ENCODE results near the gene TNRC18.
"Not testable (repeated sequence)": the region's sequence is repeated elsewhere in the genome, so short reads cannot be mapped to it uniquely, and the experiment has no call there.

The TNRC18 gene, protein sequence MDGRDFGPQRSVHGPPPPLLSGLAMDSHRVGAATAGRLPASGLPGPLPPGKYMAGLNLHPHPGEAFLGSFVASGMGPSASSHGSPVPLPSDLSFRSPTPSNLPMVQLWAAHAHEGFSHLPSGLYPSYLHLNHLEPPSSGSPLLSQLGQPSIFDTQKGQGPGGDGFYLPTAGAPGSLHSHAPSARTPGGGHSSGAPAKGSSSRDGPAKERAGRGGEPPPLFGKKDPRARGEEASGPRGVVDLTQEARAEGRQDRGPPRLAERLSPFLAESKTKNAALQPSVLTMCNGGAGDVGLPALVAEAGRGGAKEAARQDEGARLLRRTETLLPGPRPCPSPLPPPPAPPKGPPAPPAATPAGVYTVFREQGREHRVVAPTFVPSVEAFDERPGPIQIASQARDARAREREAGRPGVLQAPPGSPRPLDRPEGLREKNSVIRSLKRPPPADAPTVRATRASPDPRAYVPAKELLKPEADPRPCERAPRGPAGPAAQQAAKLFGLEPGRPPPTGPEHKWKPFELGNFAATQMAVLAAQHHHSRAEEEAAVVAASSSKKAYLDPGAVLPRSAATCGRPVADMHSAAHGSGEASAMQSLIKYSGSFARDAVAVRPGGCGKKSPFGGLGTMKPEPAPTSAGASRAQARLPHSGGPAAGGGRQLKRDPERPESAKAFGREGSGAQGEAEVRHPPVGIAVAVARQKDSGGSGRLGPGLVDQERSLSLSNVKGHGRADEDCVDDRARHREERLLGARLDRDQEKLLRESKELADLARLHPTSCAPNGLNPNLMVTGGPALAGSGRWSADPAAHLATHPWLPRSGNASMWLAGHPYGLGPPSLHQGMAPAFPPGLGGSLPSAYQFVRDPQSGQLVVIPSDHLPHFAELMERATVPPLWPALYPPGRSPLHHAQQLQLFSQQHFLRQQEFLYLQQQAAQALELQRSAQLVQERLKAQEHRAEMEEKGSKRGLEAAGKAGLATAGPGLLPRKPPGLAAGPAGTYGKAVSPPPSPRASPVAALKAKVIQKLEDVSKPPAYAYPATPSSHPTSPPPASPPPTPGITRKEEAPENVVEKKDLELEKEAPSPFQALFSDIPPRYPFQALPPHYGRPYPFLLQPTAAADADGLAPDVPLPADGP (N-terminal part only)

DNA sequence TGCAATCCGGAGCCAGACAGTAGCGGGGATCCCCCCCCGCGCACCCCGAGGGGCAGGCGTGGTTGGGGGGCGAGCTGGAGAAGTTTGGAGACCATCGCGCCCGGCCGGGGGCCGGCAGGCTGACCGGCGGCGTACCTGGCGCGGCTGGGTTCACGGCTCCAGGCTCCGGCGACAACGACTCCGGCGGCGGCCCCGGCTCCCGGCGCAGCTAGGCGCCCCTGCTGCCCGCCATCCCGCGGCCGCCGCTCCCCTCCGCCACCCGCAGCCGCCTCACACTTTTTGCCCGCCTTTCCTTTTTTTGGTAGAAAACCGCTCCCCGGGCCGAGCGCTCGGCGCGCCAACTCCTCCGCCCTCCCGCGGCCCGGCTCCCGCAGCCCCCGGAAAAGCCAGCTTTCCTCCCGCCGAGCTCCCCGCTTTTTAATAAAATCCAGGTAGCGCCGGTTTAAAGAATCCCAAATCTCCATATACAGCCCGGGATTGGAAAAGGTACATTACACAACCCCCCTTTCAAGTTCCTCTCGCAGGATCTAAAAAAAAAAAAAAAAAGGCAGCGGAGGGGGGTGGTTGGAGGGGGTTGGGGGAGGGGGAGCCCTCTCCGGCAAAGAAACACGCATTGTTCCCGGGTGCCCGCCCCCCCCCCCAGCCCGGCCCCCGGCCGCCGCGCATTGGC, at the start of gene TNRC18:
Gene TNRC18, minus strand, starts transcription at position 529 of the 670 bp plus-strand sequence. CDS start 2,588 bp downstream, outside the sequence.
- DNase-seq (ENCODE audit: low read depth): no peak

DNA sequence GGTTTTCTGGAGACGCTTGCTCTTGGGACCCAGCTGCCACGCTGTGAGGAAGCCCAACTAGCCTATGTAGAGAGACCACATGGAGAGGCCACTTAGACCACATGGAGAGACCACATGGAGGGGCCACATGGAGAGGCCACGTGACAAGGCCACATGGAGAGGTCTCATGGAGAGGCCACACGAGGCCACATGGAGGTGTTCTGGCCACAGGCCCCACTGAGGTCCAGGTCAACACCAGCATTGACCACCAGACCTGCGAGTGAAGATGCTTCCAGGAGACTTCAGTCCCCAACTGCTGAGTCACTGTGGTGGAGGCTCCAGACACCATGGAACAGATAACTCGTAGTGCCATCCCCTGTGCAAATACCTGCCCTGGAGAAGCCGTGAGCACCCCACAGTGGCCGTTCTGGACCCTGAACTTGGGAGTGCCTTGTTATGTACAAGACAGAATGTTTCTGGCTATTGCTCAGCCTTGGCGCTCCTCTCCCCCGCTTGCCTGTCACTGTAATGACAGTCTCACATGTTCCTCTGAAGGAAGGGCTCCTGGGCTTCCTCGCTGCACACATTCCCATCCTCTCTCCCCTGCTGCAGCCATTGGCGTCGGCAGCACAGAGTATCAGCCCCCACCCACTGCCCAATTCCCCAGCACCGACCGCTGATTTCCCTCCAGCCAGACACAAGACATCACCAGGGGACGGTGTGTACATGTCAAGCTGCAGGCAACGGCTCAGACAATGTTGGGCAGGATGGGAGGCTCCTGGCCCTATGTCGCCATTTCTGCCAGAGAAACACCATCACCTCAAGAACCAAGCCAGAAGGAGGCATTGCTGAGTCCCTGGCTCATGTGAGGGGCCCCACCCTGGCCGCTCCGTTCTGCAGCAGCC, 49.0 kb upstream of the TNRC18 start:
- no peak for DNase-seq (ENCODE audit: low read depth)

DNA sequence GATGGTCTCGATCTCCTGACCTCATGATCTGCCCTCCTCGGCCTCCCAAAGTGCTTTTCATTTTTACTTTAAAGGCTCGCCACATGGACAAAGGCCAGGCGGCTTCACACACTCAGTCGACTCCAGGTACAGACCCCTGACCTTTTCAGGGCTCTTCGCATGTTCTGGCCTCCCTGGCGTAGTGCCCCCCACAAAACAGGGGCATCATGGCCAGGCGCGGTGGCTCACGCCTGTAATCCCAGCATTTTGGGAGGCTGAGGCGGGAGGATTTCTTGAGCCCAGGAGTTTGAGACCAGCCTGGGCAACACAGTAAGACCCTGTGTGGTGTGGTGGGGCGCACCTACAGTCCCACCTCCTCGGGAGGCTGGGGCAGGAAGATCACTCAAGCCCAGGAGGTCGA, 48.0 kb upstream of the TNRC18 start:
- not testable (repeated sequence) for DNase-seq (ENCODE audit: low read depth)

DNA sequence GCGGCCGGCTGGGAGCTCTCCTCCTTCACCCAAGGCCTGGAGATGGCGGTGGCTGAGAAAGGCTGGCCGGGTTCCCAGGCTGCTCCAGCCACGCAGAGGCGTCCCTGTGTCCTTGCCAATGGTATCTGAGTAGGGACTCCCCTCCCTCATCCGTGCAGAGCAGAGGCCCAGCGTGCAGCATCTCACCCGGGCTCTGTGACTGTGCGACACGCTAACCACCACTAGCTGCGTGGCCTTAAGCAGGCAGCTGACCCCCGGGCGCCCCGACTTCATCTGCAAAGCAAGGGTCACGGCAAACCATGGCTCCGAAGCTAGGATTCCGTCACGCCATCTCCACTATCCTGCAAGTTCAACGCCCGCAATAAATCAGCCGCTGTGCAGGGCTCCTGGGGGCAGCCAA, 47.2 kb upstream of the TNRC18 start:
- no peak for DNase-seq (ENCODE audit: low read depth)

DNA sequence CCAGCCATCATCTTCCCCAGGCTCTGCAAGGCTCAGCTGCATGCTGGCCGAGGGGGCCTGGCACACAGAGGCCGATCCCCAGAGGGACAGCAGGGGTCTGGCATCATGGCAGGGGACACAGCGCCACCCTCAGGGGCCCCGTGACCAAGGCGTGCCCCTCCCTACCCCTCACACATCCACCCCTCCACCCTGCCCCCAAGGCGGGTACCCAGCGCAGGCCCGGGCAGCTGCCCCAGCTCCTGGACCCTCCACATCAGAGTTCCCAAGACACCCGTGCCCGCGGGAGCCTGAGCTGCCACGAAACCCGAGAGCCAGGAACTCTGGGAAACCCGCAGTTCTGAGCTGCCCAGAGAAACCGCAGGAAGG, 46.5 kb upstream of the TNRC18 start:
- no peak for DNase-seq (ENCODE audit: low read depth)

DNA sequence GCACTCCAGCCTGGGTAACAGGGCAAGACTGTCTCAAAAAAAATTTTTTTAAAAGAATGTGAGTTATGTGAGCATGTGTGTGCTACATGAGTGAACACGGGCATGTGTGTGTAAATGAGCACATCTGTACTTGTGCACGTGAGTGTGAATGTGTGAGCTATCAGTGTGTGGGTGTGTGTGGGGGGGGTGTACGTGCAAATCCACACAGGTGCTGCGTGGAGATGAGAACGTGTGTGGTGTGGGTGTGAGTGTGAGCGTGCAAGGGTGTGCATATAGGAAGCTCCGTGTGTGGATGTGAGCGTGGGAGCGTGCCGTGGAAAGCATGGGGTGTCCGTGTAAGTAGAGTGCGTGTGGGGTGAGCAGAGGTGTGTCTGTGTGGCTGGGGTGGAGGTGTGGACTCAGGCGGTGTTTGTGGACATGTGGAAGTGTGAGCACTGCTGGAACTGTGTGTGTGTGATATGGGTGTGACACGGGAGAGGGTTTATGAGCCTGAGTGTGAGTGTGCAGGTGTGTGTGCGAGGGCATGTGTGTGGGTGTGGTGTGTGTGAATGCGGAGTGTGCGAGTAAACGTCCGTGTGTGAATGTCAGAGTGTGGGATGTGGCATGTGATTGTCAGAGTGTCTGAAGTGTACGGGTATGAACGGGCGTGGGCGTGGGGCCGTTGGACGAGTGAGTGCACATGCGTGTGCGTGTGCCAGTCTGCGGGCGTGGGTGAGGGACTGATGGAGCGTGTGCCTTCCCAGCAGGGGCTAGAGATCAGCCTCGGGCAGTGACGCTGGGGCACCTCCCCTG, 45.9 kb upstream of the TNRC18 start:
- DNase-seq (ENCODE audit: low read depth): no peak

DNA sequence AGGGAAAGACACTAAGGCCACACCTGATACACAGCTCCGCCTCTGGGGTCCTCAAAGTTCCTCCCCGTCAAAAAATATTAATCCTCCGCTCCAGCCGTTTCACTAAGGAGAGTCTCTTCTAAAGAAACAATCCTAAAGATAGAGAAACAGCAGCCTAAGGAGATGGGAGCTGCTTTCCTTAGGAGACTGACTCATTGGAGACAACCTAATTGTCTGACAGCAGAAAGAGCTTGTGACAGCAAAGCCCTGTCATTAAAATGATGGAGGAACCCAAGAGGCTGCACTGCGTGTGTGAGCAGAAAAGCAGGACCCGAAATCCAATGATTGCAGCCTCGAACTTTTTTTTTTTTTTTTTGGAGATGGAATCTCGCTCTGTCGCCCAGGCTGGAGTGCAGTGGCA, 44.0 kb upstream of the TNRC18 start:
- no peak for DNase-seq (ENCODE audit: low read depth)

DNA sequence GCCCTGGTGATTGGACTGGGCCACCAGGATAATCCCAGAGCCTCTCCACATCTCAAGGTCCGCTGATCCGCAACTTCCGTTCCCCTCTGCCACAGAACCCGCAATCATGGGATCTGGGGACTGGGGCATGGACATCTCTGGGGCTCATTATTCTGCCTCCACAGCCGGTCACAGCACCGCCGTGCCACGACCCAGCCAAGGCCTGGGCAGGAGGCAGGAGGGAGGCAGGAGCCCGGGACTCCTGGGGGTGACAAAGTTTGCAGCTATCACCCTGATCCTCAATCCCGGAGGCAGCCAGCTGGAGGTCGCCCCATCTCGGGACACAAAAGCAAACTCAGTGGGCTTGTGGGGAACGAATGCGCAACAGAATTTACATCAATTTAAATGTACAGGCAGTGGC, 42.9 kb upstream of the TNRC18 start:
- no peak for DNase-seq (ENCODE audit: low read depth)

DNA sequence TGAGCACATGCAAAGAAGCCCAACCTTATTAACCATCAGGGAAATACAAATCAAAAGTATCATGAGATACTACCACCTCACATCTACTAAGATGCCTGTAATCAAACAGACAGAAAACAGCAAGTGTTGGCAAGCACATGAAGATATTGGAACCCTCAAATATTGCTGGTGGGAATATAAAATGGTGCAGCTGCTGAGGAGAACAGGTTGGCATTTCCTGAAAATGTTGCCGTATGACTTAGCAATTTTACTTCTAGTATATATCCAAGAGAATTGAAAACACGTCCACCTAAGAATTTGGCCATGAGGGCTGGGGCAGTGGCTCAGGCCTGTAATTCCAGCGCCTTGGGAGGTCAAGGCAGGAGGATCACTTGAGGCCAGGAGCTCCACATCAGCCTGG, 39.4 kb upstream of the TNRC18 start:
- no peak for DNase-seq (ENCODE audit: low read depth)

DNA sequence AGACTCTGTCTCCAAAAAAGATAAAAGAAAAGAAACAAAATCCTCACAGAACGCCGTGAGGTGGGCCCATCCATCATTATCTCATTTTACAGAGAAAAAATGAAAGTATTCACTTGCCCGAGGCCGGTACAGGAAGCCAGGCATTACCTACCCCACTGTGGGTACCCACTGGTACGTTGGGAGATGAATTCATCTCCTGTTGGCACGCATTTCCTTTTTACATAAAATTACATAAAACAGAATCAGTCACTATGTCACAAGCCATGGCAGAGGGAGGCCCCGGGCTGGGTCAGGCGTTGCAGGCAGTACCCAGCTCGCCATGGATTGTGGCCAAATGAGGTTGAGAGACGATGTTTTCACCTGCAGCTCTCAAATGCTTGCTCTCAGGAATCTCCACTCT, 38.6 kb upstream of the TNRC18 start:
- DNase-seq (ENCODE audit: low read depth): no peak

DNA sequence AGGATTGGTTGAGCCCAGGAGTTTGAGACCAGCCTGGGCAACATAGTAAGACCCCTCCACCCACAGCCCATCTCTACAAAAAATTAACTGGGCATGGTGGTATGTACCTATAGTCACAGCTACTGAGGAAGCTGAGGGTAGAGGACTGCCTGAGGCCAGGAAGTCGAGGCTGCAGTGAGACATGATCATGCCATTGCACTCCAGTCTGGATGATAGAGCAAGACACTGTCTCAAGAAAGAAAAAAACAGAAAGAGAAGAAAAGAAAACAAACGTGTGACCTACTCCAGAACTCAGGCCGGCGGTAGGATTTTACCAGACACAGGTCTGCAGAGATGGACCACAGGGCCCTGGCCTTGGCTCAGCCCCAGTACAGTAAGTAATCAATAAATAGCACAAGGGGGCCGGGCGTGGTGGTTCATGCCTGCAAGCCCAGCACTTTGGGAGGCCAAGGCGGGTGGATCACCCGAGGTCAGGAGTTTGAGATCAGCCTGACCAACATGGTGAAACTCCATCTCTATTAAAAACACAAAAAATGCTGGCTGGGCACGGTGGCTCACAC, 35.4 kb upstream of the TNRC18 start:
- no peak for DNase-seq (ENCODE audit: low read depth)

DNA sequence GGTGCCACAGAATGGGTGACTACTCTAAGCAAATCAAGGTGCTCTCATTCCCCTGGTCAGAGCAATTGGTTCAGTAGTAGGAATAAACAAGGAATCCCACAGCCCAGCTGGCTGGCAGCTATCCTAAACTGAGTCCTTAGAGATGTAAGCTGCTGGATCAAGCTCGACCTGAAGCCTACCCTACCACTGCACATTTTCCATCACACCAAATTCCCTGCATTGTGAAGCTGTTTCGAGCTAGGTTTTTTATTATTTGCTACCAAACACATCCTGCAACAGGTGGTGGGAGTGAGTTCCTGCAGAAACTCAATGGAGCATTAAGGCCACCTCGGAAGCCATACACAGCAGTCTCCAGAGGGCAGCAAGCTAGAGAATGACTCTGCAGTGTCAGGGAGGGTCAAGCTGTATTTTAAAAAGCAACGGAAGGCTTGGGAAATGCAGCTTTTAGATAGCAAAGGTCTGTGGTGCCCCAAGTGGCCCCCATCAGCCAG, 33.7 kb upstream of the TNRC18 start:
- DNase-seq (ENCODE audit: low read depth): no peak

DNA sequence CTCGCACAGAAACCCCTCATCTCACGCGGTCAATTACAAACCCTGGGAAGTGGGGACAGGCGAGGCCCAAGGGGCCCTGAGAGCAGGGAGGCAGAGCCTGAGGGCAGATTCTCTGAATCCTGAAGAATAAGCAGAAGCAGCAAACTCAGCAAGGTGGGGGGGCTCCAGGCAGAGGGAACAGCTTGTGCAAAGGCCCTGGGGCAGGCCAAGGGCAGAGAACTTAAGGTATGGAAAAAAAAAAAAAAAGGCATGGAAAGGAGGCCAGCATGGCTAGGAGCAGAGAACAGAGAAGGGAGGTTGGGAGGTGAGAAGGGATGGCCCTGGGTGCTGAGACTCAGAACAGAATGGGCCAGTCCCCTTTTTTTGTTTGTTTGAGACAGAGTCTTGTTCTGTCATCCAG, 32.8 kb upstream of the TNRC18 start:
- no peak for DNase-seq (ENCODE audit: low read depth)

DNA sequence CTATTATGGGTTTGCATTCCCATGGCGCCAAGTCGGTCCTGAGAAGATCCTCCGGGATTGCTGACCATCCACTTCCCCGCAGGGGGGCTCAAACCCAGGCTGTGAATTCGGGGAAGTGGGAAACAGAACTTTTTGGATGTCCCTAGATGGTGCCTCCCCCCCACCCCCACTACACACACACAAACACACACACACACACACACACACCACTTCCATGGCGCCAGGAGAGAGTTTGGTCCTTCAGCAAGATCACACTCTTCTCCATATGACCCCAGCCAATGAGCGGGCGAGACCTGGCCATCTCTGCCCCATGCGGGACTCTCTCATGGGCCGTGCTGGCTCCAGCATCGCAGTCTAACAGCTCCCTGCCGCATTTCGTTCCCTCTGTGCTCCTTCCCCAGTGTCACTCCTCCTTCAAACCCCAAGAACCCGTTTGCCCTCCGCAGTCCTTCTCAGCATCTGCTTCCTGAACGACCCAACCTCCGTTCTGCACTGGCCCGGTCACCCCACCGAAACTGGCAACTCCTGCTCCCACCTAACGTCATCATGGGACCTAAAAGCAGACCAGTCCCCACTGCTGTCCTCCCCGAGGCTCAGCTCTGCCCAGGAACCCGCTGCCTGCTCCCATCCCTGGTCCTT, 32.1 kb upstream of the TNRC18 start:
- no peak for DNase-seq (ENCODE audit: low read depth)

DNA sequence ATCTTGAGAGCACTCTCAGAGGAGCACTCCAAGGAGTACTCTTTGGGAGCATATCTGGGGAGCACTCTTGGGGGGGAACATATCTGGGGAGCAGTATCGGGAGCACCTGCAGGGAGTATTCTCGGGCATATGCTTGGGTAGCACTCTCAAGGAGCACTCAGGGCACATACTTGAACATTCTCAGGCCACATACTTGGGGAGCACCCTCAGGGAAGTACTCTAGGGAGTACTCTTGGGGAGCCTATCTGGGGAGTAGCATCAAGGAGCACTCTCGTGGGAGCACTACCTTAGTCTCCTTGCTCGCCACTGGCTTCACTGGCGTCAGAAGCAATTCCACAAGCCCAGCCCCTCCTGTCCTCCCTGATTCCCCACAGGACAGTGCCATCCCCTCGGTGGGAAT, 31.5 kb upstream of the TNRC18 start:
- no peak for DNase-seq (ENCODE audit: low read depth)

DNA sequence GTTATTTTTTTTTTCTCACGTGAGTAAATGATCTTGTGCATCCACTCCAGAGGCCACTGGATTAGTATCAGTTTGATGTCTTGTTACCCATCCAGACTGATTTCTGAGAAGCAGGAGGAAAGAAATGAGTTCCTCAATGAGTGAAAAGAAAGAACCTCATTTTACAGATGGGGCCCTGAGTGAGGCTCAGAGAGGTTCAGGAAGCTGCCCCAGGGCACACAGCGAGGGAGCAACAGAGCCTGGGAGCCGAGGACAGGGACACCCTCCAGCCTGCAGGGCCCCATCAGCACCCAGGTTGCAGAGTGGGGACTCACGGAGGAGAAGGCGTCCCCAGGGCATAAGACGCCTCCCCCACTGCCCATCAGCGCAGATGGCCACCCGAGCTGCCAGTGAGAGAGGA, 30.9 kb upstream of the TNRC18 start:
- no peak for DNase-seq (ENCODE audit: low read depth)

DNA sequence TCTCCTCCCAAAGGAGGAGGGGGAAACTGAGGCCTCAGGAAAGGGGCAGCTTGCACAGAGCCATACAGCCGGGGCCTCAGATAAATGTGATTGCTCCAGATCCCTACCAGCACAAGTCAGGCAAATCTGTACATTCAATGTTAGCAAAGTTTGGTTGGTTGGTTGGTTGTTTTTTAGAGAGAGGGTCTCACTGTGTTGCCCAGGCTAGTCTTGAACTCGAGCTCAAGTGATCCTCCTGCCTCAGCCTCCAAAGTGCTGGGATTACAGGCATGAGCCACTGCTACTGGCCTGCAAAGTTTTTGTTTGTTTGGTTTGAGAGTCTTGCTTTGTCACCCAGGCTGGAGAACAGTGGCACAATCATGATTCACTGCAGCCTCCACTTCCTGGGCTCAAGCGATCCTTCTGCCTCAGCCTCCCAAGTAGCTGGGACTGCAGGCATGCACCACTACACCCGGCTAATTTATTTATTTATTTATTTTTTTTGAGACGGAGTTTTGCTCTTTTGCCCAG, 30.0 kb upstream of the TNRC18 start:
- DNase-seq (ENCODE audit: low read depth): no peak

DNA sequence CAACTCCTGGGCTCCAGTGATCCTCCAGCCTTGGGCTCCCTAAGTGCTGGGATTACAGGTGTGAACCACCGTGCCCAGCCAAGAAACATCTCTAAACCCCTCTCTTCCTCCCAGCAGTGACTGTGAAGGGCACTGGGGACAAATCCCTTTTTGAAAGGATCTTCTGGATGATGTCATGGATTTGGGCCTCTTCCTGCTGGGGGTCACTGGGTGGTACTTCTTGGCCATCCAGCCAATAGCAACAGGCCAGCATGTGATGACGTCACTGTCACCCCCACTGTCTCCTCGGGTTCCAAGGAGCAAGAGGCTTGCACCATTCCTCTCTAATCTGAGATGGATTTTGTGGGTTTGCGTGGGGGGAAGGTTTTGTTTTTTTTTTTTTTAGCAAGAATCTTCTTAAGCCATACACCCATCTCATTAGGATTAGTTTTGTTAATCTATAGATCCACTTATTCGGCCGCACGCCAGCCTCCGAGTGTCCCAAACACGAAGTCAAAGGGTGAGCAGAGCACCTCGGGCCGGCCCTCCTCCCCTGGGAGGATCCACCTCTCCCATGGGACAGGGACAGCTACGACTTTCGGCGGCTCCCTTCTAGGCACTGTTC, 29.4 kb upstream of the TNRC18 start:
- DNase-seq (ENCODE audit: low read depth): no peak

DNA sequence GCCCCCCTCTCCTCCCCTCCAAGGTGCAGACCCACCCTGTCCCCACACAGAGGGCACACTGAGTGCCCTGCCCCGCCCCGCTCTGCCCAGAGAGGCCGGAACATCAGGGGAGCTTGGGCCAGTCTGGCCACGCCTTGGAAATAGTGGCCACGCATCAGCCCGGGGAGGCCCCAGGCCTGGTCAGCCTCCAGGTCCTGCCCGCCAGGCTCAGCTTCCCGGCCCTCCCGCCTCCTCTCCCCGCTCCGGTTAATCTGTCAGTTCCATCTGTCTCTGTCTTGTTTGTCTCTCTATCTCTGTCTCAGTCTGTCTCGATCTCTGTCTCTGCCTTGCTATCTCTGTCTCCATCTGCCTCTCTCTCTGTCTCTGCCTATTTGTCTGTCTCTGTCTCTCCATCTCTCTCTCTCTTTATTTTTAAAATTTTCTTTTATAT, 28.9 kb upstream of the TNRC18 start:
- no peak for DNase-seq (ENCODE audit: low read depth)

Data from activated T-helper 9 cell treated with anti-CD3 and anti-CD28 coated beads, Interleukin-2, amount 50 U/mL, for 16 hours (primary cell).